Hepatic stellate cell (primary cell): ENCODE data around the gene CSF1.
A peak's percentile ranks its signal among the peaks of the same experiment; 100 is the strongest.
"Not testable (repeated sequence)": the region's sequence is repeated elsewhere in the genome, so short reads cannot be mapped to it uniquely, and the experiment has no call there.

ENCODE experiments used
- DNase-seq: peaks from one replicate; pipeline ENCODE4 v3.0.0; 2011; ENCODE audit warnings: low spot score

CSF1 gene

DNA sequence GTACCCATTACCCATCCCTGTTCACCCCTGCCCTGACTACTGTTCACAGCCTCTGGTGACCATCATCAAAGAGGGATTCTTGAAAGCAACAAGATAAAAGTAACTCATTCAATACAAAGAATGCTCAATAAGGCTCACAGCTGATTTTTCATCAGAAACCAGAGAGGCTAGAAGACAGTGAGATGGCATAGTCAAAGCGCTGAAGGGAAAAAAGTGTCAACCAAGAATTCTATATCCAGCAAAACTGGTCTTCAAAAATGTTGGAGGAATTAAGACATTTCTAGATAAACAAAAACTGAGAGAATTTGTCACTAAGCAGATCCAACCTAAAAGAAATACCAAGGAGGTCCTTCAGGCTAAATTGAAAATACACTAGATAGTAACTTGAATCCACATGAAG is 27.1 kb downstream of the CSF1 start:
- no peak for DNase-seq

DNA sequence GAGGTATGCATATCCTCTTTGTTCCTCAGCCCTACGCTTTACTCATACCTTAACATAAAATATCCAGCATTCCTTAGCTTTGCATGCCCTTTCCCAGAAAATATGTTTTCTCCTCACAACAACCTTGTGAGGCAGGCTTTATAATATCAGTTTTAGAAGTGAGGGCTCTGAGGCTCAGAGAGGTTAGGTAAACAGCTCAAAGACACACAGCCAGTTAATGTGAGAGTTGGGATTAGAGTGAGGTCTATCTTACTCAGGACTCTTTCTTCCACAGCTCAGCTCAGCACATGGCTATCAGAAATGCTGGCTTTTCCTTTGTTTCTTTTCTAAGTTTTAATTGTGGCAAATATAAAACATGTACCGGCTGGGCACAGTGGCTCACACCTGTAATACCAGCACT is 27.9 kb downstream of the CSF1 start:
- DNase-seq: no peak

DNA sequence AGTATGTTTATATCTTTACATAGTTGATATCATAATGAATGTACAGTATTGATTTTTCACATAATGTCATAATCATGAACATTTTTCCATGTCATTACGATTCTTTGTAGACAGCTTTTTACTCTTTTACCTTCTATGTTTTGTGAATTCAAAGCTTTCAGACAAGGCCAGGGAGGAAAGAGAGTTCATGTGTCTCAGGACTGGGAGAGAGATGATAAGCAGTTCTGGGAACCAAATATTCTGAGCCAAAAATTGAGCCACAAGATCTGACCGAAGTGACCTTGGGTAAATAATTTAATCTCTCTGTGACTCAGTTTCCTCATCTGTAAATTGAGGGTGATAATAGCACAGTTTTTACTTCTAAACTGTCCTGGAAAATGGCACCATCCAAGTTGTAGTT is 31.8 kb downstream of the CSF1 start:
- no peak for DNase-seq

DNA sequence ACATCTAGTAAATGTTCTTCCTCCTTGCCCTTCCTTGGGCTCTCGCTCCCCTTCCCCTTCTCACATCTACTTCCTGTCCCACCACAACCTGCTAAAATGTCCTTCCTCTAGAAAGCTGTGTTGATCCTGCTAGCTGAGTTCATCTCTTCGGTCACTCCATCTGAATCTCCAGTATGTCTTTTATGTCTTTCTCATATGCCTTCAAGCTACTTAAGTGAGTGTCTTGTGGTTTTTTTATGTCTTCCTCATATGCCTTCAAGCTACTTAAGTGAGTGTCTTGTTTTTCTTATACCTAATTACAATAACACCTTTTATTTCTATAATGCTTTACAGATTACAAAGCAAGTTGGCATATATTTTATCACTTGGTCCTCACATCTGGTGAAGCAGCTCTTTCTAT is 33.9 kb downstream of the CSF1 start:
- DNase-seq: no peak

DNA sequence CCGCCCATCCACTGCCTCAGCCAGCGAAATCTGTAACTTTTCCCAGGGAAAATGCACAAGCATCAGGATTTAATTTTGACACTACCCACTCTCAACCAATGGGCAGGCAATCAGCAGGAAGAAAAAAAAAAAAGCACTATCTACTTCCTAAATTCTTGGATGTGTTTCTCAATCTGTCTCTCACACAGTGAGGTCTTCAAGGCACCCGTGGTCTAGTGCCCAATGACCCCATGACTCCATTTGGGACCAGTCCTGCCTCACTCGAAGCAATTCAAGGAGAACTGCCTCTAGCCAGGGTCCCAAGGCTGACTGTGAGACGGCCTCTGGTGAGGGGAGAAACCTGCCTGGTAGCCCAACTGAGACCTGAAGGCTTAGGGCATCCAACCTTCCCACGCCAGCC is 35.9 kb downstream of the CSF1 start:
- no peak for DNase-seq

DNA sequence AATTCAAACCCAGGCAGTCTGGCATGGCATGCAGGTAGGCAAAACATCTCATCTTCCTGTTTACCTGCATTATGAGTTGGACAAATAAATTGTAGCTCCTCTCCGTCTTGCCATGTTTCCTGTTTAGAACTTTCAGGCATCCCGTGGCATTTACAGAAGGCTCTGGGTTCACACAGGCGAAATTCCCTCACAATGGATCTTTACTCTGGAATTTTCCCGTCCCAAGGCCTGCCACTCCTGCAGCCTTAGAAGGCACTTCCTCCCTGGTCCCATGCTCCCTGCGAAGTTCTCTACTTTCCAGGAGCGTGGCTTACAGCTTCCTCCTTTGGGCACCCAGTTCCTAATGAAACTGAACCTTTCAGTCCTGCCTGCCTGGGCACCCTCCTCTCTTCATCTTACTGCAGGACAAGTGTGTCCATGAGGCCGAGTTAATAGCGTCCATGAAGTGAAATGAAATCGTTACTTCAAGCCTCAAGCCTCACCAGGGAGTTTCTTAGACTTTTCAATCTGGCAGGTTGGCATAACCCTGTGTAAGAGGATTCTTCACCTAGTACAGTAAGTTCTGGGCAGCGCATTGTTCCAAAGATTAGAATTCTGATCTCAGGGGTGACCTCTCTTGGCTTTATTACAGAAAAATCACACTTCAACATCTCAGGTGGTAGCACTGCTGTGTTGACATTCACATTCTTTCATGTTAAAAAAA is 37.1 kb downstream of the CSF1 start:
- no peak for DNase-seq

DNA sequence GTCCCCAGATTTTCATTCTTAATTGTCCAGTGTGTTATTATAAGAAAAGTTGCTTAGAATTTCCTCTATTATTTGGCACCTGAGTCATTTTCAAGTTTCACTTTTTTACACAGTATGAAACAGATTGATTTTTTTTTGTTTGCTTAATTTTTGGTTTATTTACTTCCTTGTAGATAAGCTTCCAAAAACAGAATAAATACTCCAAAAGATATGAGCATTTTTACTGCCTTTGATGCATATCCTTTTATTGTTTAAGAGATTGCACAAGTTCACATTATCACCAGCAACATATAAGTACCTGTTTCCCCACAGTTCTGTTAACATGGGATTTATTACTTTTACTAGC is 37.6 kb downstream of the CSF1 start:
- no peak for DNase-seq

DNA sequence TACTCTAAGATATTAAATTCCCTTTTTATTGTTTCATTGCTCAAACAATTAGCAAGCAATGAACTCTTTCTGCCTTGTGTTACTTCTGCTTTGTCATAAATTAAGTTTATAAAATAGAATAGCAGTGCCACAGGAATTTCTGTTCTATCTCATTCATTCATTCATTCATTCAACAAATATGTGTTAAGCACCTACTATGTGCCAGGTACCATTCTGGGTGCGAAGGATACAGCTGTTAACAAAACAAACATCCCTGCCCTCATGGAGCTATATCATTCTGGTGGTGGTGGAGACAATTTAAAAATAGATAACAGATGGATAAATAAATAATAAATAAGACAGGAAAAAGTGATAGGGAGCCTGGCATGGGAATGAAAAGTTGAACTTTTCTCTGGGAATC is 39.4 kb downstream of the CSF1 start:
- no peak for DNase-seq

DNA sequence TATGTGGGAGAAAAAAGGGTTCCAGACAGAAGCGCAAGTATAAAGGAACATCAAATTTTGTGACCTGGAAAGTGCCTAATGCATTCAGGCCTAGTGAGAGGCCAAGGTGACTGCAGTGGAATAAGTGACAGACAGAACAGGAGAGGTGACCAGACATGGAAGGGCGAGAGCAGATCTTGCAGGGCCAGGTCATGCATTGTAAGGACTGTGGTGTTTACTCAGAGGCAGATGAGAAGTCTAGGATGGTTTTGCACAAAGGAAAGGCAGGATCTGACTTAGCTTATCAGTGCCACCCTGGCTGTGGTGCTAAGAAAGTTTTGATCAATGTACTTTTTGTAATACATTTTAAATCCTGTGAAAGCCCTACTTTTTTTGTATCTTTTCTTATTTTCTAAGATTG is 39.9 kb downstream of the CSF1 start:
- no peak for DNase-seq

DNA sequence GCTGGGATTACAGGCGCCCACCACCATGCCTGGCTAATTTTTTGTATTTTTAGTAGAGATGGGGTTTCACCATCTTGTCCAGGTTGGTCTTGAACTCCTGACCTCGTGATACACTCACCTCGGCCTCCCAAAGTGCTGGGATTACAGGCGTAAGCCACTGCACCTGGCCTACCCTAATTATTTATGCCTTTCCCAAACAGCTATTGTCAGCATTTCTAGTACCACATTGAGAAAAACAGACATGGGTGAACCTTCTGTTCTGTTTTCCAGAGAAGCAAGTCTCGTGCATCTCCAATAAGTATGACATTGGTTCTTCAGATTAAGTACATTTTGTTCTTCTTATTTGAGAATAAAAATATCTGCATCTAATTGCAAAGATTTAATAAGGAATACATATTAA is 40.9 kb downstream of the CSF1 start:
- DNase-seq: not testable (repeated sequence)

DNA sequence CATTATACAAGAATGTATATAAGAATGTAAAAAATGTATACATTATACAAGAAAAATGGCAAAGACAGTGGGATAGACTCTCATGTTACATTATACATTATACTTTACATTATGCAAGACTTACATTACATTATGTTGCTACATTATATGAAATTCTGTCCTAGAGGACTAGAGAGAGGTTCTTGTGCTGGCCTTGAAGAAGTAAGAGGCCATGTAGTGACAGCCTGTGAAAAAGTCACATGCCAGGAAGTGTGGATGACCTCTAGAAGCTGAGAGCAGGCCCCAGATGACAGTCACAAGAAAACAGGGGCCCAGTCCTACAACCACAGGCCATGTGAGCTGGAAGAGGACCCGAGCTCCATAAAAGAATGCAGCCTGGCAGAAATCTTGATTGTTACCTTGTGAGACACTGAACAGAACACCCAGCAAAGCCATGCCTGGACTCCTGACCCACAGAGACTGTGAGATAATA is 43.4 kb downstream of the CSF1 start:
- DNase-seq: no peak

DNA sequence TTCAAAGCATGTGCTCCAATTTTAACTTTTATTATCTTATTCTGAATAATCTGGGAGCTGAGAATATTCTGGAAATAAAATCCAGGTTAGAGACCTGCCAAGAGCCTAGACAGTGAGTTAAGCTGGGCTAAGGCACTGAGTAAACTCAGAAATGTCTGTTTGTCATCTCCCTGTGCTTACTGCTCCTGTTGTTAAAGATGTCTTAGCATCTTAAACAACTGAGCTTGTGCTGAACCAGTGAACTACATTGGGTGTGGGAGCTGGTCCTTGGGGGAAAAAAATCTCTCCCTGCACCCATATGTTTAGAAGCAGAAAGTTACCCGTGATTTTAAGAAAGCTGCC is 49.0 kb downstream of the CSF1 start:
- DNase-seq: no peak

DNA sequence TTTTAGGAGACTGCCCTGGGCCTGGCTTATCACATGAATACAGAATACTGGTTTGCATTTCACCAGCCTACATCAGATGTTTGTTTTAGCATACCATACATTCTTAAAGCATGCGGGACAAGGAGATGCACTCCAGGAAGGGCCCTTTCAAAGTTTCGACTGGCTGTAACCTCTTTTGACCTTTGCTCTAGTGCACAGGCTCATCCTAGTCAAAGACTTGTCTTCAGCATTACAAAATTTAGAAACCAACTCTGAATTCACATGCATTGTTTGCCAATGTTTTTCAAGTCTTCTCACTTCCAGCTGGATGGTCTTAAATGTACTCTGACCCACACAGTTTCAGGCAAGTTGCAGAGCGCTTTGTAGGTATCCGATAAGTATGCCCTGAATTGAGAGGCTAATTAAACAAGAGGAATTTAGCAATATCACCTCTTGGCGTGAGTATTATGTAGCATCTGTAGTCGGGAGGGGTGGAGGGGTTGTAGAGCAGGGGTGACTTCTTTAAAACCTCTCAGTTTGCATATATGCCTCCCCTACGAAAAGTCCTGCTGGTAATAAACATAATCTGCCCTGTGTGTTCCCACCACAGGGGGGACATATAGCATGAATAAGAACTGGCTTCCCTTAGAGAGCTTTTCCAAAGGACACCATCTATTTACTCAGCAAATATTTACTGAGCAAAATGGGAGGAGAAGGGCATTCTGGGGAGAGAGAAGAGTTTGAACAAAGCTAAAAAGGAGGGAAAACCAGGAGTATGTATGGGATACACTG is 49.5 kb downstream of the CSF1 start:
- peak; percentile 83 for DNase-seq

DNA sequence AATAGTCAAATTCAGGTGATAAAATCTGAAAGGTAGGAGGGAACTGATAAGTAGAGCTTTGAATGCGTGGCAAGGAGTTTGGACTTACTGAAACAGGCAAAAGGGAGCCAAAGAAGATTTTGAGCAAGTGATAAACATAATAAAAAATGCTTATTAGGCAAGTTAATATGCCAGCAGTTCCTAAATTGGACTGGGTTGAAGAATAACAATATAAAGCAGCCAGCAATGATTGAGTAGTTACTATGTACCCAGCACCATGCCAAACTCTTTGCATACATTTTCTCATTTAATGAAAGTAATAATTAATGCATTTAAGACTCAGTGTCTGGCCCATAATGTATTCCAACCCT is 50.1 kb downstream of the CSF1 start:
- DNase-seq: no peak

DNA sequence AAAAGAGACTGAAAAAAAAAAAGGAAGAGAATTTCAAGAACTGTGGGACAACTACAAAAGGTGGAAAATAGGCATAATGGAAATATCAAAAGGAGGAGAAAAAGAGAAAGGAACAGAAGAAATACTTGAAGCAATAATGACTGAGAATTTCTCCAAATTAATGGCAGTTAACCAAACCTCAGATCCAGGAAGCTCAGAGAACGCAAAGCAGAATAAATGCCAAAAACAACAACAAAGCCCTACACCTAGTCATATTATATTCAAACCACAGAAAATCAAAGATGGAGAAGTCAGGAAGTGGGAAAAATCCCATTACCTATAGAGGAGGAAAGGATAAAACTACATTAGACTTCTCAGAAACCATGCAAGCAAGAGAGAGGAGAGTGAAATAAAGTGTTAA is 53.2 kb downstream of the CSF1 start:
- DNase-seq: no peak

DNA sequence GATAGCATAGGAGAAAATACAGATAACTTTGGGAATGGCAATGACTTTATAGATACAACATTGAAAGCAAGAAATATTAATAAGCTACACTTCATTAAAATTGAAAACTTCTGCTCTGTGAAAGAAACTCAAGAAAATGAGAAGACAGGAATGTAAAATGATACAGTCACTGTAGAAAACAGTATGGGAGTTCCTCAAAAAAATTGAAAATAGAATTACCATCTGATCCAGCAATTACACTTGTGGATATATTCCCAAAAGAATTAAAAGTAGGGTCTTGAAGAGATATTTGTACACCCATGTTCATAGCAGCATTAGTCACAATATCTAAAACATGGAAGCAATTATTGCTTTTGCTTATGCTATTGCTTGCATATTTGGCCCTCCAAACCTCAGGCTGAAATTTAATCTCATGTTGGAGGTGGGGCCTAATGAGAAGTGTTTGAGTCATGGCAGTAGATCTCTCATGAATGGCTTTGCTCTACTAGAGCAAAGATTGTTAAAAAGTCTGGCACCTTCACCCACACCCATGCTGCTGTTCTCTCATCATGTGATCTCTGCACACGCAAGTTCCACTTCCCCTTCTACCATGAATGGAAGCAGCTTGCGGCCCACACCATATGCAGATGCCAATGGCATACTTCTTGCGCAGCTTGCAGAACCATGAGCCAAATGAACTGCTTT is 58.6 kb downstream of the CSF1 start:
- DNase-seq: no peak

DNA sequence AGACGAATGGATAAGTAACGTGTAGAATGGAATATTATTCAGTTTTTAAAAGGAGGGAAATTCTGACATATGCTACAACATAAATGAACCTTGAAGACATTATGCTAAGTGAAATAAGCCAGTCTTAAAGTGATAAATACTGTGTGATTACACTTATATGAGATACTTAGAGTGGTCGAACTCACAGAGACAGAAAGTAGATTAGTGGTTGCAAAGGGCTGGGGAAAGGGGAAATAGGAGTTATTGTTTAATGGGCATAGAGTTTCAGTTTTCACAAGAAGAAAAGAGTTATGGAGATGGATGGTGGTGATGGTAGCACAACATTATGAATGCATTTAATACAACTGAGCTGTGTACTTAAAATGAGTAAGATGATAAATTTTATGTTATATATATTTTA is 59.3 kb downstream of the CSF1 start:
- DNase-seq: no peak

DNA sequence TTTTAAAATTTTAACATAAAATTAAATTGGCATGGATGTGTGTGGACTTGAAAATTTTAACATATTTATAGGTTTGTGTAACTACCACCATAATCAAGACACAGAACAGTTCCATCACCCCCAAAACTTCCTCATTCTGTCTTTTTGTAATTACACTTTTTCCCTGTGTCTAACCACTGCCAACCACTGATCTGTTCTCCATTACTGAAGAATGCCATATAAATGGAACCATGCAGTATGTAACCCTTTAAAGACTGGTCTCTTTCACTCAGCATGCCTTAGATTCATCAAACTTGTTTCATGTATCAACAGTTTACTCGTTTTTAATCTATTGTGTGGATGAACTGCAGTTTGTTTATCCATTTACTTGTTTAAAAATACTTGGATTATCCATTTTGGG is 60.9 kb downstream of the CSF1 start:
- DNase-seq: no peak

DNA sequence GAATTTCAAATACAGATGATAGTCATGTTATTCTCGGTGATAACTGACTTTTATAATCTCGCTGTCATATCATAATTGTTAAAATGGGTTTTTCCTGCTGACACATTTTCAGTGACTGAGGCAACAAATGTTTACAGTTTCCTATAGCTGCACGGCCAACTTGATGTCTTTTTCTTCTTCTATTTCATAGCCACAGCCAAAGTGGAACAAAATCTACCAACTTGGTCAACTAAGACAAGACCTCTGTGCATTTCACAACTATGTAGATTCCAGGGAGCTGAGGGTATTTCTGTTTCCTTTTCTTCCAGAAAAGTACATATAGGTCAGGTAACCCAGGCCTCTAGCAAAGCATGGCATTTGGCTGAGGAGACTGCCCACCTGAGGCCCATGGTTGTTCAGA is 63.5 kb downstream of the CSF1 start:
- no peak for DNase-seq

DNA sequence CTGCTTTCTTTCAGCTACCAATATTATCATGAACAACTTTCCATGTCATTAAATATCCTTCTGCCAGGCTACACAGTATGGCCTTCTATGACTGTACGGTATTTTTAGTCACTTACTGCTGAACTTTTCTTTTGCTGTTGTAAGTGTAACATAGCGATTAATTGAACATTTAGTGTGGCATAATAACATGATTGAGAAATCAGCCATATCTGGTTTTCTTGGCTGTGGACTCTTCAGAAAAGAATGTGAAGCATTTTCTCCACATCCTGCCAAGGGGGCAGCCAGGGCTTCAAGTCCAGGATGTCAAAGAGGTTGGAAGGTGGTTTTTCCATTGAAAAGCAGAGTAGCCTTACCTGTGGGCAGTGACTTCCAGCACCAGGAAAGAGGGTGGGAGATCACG is 65.1 kb downstream of the CSF1 start:
- DNase-seq: peak; percentile 60

DNA sequence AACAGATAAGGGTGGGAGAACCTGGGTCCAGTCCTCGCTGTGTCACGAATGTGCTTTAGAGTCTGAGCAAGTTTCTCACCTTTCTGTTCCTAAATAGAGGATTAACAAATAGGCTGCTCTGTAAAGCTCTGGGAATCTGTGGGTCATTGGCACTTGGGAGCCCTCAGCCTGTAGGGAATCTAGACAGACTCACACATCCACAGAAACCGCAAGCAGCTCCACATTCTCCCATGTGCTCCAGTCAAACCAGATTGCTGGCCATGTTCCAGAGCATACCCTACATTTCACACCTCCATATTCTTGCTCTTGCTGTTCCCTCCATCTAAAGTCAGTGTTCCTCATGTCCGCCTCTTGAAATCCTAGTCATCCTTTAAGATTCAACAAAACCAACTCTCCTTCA is 66.1 kb downstream of the CSF1 start:
- no peak for DNase-seq

DNA sequence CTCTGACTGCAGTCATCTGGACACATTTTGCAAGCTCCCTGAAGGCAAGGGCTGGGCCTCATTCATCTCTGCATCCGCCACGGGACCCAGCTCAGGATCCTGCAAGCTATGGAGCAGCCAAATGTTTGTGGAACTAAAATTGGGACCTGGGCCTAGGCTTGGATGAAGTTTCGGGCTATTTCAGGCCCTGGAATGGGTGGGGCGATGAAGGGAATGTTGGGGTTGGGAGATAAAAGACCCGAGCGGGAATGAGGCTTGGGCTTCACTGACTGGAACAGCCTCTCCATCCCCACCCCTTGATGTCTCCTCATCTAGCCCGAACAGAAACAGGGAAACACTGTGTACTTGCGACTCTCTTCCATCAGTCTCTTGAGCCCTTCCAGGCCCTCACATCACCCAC is 66.6 kb downstream of the CSF1 start:
- DNase-seq: no peak

DNA sequence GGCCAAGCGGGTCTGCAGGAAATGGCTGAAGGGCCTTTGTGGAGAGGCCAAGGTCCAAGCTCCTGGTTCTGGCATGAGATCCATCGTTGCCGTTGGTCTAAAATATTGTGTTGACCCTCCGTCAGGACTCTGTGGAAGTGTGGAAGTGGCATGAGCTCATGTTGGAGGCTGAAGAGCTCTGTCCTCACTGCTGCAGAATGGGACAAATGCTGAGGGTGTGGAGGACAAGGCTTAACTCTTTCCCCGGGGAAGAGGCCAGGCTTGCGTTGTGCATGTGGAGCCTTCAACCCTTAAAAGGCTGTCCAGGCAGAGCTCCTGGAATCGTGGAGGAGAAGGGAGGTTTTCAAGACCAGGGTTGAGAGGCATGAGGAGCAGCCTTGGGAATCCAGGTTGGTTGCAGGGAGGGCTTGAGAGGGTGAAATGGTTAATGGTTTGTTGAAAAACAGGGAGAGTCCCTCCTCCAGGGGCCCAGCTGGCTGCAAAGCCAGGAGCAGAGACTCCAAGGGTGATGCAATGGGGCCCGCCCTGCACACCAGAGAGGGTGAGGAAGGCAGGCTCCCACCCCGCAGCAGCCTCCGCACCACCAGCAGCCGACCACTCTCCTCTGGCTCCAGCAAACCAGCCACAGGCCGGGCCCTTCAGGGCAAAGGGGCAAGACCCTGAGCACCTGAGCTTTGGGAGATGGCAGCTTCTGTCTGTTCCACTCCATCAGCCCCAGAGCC is 67.2 kb downstream of the CSF1 start:
- DNase-seq: no peak
